ENCODE measurements around the gene TAF10.
A peak's percentile ranks its signal among the peaks of the same experiment; 100 is the strongest.

TAF10 gene

DNA sequence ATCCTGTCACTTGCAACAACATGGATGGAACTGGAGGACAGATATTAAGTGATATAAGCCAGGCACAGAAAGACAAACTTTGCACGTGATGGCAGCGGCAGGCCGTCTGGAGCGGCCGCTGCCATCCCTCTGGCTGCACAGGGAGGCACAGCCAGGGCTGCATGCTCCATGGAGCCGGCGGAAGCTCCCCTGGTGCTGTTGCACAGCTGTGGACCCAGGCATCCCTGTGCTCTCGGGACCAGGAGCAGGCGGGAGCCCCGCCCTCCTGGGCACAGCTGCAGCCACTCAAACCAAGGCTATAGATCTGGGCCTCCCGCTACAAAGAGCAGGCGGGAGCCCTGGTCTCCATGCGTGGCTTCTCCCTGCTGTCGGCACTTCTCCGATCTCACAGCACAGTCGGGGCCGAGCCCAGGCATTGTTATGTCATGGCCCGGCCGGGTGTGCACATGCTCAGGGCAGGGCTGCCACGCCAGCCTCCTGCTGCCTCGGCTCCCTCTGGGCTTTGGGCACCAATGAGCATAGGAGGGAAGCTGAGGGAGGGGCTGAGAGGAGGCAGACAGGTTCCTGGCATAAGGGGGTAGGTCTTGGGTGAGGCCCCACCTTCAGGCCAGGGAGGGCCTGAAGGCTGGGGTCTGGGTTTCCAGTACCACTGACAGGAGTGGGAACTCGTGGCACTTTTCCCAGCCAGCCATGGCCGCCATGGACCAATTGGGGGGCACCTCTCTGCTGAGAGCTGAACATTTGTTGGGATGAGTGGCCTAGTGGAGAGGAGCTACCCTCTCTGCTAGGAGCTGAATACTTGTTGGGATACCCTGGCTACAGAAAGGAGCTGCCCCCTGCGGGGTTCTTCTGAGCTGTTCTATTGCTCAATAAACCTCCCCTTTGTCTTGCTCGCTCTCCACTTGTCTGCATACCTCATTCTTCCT, 25.3 kb downstream of the TAF10 start:
- peak in 16 of 51 donors; percentile 16 to 65 (median 44) for DNase-seq

DNA sequence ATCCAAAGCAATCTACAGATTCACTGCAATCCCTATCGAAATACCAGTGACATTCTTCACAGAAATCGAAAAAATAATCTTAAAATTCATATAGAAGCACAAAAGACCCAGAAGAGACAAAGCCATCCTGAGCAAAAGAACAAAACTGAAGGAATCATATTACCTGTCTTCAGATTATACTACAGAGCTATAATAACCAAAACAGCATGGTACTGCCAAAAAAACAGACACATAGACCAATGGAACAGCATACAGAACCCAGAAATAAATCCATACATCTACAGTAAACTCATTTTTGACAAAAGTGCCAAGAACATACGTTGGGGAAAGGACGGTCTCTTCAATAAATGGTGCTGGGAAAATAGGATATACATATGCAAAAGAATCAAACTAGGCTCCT, 27.5 kb downstream of the TAF10 start:
- DNase-seq = no peak

- no peak for DNase-seq
Observed at GRCh38 chr11:6583584-6583983, 28.4 kb downstream of the TAF10 start.

DNA sequence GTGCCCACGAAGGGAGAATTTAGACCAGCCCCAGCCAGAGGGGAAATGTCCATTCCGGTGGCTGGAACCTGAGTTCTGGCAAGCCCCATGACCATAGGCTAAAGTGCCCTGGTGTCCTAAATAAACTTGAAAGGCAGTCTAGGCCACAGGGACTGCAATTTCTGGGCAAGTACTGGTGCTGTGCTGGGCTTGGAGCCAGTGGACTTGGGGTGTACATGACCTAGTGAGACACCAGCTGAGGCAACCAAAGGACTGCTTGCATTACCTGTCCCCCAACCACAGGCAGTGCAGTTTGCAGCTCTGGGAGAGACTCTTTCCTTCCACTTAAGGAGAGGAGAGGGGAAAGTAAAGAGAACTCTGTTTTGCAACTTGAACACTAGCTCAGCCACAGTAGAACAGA, 32.3 kb downstream of the TAF10 start:
- DNase-seq = peak in 4 of 51 donors; percentile 11 to 24 (median 13)

- no peak for DNase-seq
Observed at GRCh38 chr11:6578134-6578533, 33.9 kb downstream of the TAF10 start.

DNA sequence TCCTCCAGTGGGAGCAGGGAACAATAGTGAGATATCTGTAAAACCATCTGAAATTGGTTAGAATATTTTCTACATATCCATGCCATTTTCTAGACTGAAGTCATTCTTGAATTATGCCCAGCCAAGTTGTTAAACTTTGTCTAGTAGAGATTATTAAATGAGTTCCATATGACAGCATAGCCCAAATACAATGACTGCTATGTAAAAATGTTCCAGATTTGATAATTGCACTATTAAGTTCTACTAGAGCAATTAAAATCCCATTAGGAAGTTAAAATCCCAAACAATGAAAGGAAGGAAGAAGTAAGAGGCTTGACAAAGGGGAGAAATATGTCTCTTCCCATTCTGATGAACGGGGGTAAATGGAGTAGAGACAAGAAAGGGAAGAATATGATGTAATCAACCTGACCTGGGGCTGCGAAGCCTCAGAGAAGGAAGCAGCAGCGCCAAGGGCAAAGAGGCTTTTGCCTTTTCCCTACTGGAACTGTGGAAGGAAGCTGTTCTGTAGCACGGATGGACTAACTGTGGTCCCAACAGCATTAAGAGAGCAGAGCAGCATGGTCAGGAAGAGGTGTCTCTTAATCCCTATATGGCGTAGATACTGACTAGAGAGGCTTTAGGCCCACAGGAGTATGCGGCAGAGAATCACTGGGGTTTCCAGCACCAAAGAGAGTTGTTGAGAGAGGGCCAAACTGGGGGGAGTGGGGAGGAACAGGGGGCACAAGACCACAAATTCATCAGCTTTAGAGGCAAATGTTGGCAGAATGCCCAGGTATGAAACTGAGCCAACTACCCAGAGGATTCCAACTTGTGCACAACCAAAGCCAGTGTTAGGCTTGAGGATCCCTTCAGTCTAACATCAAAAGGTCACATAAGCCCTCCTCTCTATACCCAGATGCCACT, 35.3 kb downstream of the TAF10 start:
- DNase-seq = peak in 45 of 51 donors; percentile 13 to 93 (median 75)

- no peak for DNase-seq
Observed at GRCh38 chr11:6574816-6575715, 37.0 kb downstream of the TAF10 start.

GRCh38 chr11:6572215-6572614, 39.8 kb downstream of the TAF10 start:
- peak in 1 of 51 donors; percentile 51 for DNase-seq

GRCh38 chr11:6571434-6572008, 40.5 kb downstream of the TAF10 start:
- no peak for DNase-seq

- peak in 2 of 51 donors; percentile 18 to 29 for DNase-seq
Observed at GRCh38 chr11:6570691-6571427, 41.2 kb downstream of the TAF10 start.

GRCh38 chr11:6569706-6570105, 42.3 kb downstream of the TAF10 start:
- DNase-seq = no peak

DNA sequence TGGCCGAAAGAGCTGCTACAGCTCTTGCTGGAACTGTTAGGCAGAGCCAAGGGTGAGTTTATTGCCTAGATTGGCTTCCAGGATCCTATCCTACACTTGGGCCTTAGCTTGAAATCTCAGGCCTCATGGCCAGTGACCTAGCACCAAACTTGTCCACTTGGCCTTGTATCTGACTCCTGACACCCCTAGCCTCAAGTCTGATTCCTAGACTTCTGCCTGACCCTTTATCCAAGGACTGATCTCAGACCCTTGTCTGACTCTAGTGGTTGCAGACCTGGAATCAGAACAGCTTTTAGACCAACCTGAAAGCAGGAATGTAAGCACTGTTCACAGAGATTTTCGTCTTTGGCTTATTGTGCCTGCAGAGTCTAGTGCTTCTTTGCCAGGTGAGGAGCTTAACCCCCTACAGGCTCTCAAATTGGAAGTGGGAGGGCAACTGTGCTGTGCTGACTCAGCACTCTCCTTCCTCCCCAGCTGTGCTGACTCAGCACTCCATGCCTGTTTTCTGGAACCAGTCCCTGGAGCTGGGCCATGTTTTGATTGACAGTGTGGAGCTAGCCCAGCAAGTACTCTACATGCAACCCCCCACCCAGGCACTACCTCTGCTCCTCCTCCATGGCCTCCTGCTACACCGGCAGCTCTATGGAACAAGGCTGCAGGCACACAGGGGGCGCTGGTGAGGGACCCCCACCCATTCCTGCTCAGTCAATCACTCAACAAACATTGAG, 43.7 kb downstream of the TAF10 start:
- peak in 18 of 51 donors; percentile 19 to 59 (median 40) for DNase-seq

DNA sequence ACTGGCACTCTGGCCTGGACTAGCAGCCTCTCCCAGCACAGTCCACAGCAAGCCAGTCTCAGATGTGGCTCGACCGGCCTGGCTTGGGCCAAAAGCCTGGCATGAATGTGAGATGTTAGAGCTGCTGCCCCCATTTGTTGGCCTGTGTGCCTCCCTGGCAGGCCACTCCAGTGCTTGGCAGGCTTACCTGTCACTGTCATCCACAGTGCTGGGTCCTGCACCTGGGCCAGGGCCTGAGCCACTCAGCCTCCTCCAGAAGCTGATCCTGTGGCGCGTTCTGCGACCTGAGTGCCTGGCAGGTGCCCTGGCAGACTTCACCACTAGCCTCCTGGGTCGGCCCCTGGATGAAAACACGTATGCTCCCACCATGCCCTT, 44.7 kb downstream of the TAF10 start:
- peak in 2 of 51 donors; percentile 25 to 45 for DNase-seq

- DNase-seq = peak in 3 of 51 donors; percentile 9 to 46 (median 20)
Observed at GRCh38 chr11:6566704-6567370, 45.2 kb downstream of the TAF10 start.

GRCh38 chr11:6565988-6566703, 45.9 kb downstream of the TAF10 start:
- DNase-seq = no peak

GRCh38 chr11:6565325-6565724, 46.7 kb downstream of the TAF10 start:
- DNase-seq = no peak

DNA sequence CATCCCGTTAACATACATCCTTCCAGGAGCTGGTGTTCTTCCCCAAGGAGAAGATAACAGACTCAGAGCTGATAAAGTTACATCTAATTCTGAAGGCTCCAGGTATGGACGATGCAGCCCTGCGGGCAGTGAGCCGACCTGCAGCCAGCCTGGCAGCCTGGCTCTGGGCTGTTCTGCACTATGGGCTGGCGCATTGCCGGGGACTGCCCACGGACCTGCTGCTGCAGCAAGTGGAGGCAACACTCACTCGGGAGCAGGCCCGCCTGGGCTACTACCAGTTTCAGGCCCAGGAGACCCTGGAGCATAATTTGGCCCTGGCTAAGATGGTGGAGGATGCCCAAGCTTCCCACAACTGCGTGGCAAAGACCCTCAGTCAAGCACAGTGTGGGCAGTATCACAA, 48.3 kb downstream of the TAF10 start:
- no peak for DNase-seq

- DNase-seq = no peak
Observed at GRCh38 chr11:6563121-6563619, 48.8 kb downstream of the TAF10 start.

Measured in hypothalamus (tissue), 51 donors.